ENCODE measurements around the gene NEIL3. TPM values are rescaled to one million over a fixed set of nuclear protein-coding genes. Genes with fewer than 3 reads are reported as not detected.

Gene NEIL3
- total and polyA plus RNA-seq, 9 of the 15 experiments (the other 6 are each of a cell fraction or from before 2014, with no cell fraction given) = 2.7 to 23.3 (median 12.9) TPM

- TF ChIP-seq TRIM25 (IDR thresholded peaks at IDR 0.05; ENCODE audit: borderline replicate concordance) (no peak), CBFA2T3 (IDR thresholded peaks at IDR 0.05) (no peak), CREM (IDR thresholded peaks at IDR 0.05; ENCODE audit: low read depth) (peak; percentile 38; the same call in 1 of the 2 replicates), MYC (IDR thresholded peaks at IDR 0.05; ENCODE audit: low read depth, low read length) (peak; percentile 63), MYC (CRISPR knock-in tag; IDR thresholded peaks at IDR 0.05; ENCODE audit: borderline replicate concordance, low read depth) (no peak), TFAP4 (CRISPR knock-in tag; IDR thresholded peaks at IDR 0.05; ENCODE audit: borderline replicate concordance) (peak; percentile 63; the same call in 1 of the 2 replicates), ZNF318 (IDR thresholded peaks at IDR 0.05; ENCODE audit: borderline replicate concordance in 1 of 2, low read depth in 1 of 2) (no peak), E2F8 (IDR thresholded peaks at IDR 0.05; ENCODE audit: low read depth, partially characterized antibody) (no peak), SMAD3 (CRISPR knock-in tag; conservative IDR thresholded peaks at IDR 0.05) (no peak), GABPA (tag; conservative IDR thresholded peaks at IDR 0.05; ENCODE audit: low read depth) (no peak), RNF2 (IDR thresholded peaks at IDR 0.05) (no peak), PPARD (CRISPR knock-in tag; IDR thresholded peaks at IDR 0.05) (no peak), TBP (optimal IDR thresholded peaks at IDR 0.05; ENCODE audit: low read depth, low read length) (peak; percentile 80)
These were observed at the start of gene NEIL3 (continued) for GRCh38 chr4:177309522-177310371.
